ENCODE measurements around the gene MCOLN1.

The MCOLN1 gene

GRCh38 chr19:7502552-7502951, 19.9 kb upstream of the MCOLN1 start:
- DNase-seq (ENCODE audit: low read depth in 2 of 2), result no peak

GRCh38 chr19:7504684-7505083, 17.7 kb upstream of the MCOLN1 start:
- no peak for DNase-seq (ENCODE audit: low read depth in 2 of 2)

GRCh38 chr19:7505288-7505681, 17.1 kb upstream of the MCOLN1 start:
- DNase-seq (ENCODE audit: low read depth in 2 of 2), result no peak

GRCh38 chr19:7505682-7506384, 16.6 kb upstream of the MCOLN1 start:
- DNase-seq (ENCODE audit: low read depth in 2 of 2), result no peak

- DNase-seq (ENCODE audit: low read depth in 2 of 2), result no peak
Measured at GRCh38 chr19:7506385-7507328, 15.8 kb upstream of the MCOLN1 start.

GRCh38 chr19:7507884-7508283, 14.5 kb upstream of the MCOLN1 start:
- DNase-seq (ENCODE audit: low read depth in 2 of 2), result no peak

- no peak for DNase-seq (ENCODE audit: low read depth in 2 of 2)
Measured at GRCh38 chr19:7509625-7510024, 12.8 kb upstream of the MCOLN1 start.

- no peak for DNase-seq (ENCODE audit: low read depth in 2 of 2)
Measured at GRCh38 chr19:7512400-7512851, 10.0 kb upstream of the MCOLN1 start.

GRCh38 chr19:7513809-7514642, 8.4 kb upstream of the MCOLN1 start:
- DNase-seq (ENCODE audit: low read depth in 2 of 2), result no peak

- DNase-seq (ENCODE audit: low read depth in 2 of 2), result no peak
Measured at GRCh38 chr19:7515110-7515644, 7.2 kb upstream of the MCOLN1 start.

GRCh38 chr19:7515645-7516151, 6.7 kb upstream of the MCOLN1 start, which contains the start of gene ZNF358:
TSS of gene ZNF358 (plus strand) at chr19:7516103. CDS start at chr19:7519243, 3,140 bp downstream.
- DNase-seq (ENCODE audit: low read depth in 2 of 2), result no peak

- no peak for DNase-seq (ENCODE audit: low read depth in 2 of 2)
Measured at GRCh38 chr19:7516333-7516732, 6.1 kb upstream of the MCOLN1 start.

- DNase-seq (ENCODE audit: low read depth in 2 of 2), result no peak
Measured at GRCh38 chr19:7516878-7517277, 5.5 kb upstream of the MCOLN1 start.

- no peak for DNase-seq (ENCODE audit: low read depth in 2 of 2)
Measured at GRCh38 chr19:7519361-7520130, 2.9 kb upstream of the MCOLN1 start.

GRCh38 chr19:7520131-7521051, 2.0 kb upstream of the MCOLN1 start:
- DNase-seq (ENCODE audit: low read depth in 2 of 2), result no peak

GRCh38 chr19:7521551-7522071, 813 bp upstream of the MCOLN1 start:
- no peak for DNase-seq (ENCODE audit: low read depth in 2 of 2)

GRCh38 chr19:7522923-7523667, 671 bp downstream of the MCOLN1 start:
- no peak for DNase-seq (ENCODE audit: low read depth in 2 of 2)

GRCh38 chr19:7524523-7524922, 2.1 kb downstream of the MCOLN1 start:
- no peak for DNase-seq (ENCODE audit: low read depth in 2 of 2)

All from stimulated activated CD8-positive, alpha-beta memory T cell treated with anti-CD3 and anti-CD28 coated beads, Interleukin-7, amount 100 ng/mL, for 1 hour (primary cell).